Measurements from ENCODE around the gene PURB. TPM values are rescaled to one million over a fixed set of nuclear protein-coding genes. Genes with fewer than 3 reads are reported as not detected.
"Not testable (repeated sequence)": the region's sequence is repeated elsewhere in the genome, so short reads cannot be mapped to it uniquely, and the experiment has no call there.

Gene PURB
- total RNA-seq, 1 donor from 2014 or later: 23.8 TPM

- no peak for TF ChIP-seq CTCF (IDR thresholded peaks at IDR 0.05)
- H3K36me3 Mint-ChIP-seq (ENCODE audit: low read depth): peaks cover 37% of the 10 kb centered on the region
- peak overlapping the region; percentile 53 for H3K27ac Mint-ChIP-seq
- intact Hi-C loops (cut with micrococcal nuclease): loop anchor here (5.0 kb wide), 3 partner anchors 603 to 1263 kb away; partner anchors contain the start of genes POLD2 and STK17A
- H3K4me3 Mint-ChIP-seq: no peak overlapping the region
- no peaks in the 10 kb centered on the region for H3K9me3 Mint-ChIP-seq
- POLR2A ChIA-PET: interaction anchor here (1.0 to 4.8 kb wide), 8 partner anchors 40 to 272 kb away, joined by 4 to 44 read pairs (median 6); partner anchors contain the start of genes DDX56, PURB, TBRG4 and TMED4
- no peaks in the 10 kb centered on the region for H3K27me3 Mint-ChIP-seq
- peaks cover 36% of the 10 kb centered on the region for H3K4me1 Mint-ChIP-seq
- ATAC-seq (ENCODE audit: low read depth) (no peak), DNase-seq (no peak)
- CTCF ChIA-PET: interaction anchor here (1.2 to 2.5 kb wide), 5 partner anchors 47 to 291 kb away, joined by 3 to 17 read pairs (median 6); no protein-coding TSS in a partner anchor
These were observed 39.9 kb downstream of the PURB start for GRCh38 chr7:44845451-44845850.

GRCh38 chr7:44843440-44843839, 41.9 kb downstream of the PURB start:
- CTCF ChIA-PET; DNase-seq; H3K4me3 Mint-ChIP-seq; intact Hi-C loops (cut with micrococcal nuclease); ATAC-seq (ENCODE audit: low read depth); H3K27ac Mint-ChIP-seq; H3K9me3 Mint-ChIP-seq; H3K27me3 Mint-ChIP-seq: not testable (repeated sequence)
- Mint-ChIP-seq H3K36me3 (ENCODE audit: low read depth) (peaks cover 50% of the 10 kb centered on the region), H3K4me1 (peaks cover 36% of the 10 kb centered on the region)
- POLR2A ChIA-PET: interaction anchor here (0.6 to 0.7 kb wide), 3 partner anchors 8 to 237 kb away, joined by 3 to 5 read pairs (median 5); no protein-coding TSS in a partner anchor

DNA sequence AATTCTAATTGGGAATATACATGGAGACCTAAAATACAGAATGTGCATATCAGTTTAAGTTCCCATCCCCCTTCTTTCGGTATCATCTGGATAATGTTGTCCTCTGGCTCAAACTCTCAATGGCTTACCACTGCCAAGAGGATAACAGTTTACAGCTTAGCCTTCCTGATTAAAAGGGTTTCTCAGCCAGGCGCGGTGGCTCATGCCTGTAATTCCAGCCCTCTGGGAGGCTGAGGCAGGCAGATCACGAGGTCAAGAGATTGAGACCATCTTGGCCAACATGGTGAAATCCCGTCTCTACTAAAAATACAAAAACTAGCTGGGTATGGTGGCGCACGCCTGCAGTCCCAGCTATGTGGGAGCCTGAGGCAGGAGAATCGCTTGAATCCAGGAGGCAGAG, 42.7 kb downstream of the PURB start:
- H3K9me3 Mint-ChIP-seq; POLR2A ChIA-PET; DNase-seq; CTCF ChIA-PET; H3K27ac Mint-ChIP-seq; H3K4me3 Mint-ChIP-seq; ATAC-seq (ENCODE audit: low read depth); intact Hi-C loops (cut with micrococcal nuclease); H3K27me3 Mint-ChIP-seq: not testable (repeated sequence)
- Mint-ChIP-seq H3K4me1 (peaks cover 36% of the 10 kb centered on the region), H3K36me3 (ENCODE audit: low read depth) (peaks cover 47% of the 10 kb centered on the region)

GRCh38 chr7:44838751-44839150, 46.6 kb downstream of the PURB start:
- Mint-ChIP-seq H3K27me3 (no peaks in the 10 kb centered on the region), H3K4me1 (peaks cover 3% of the 10 kb centered on the region), H3K36me3 (ENCODE audit: low read depth) (peaks cover 60% of the 10 kb centered on the region), H3K27ac (no peak overlapping the region), H3K4me3 (no peak overlapping the region), H3K9me3 (no peaks in the 10 kb centered on the region)
- CTCF ChIA-PET: no interaction called here
- no peak for TF ChIP-seq CTCF (IDR thresholded peaks at IDR 0.05)
- ATAC-seq (ENCODE audit: low read depth): no peak
- intact Hi-C loops (cut with micrococcal nuclease): no loop called here
- POLR2A ChIA-PET: interaction anchor here (0.6 kb wide), 1 partner anchor 10 kb away, joined by 4 read pairs; no protein-coding TSS in a partner anchor
- DNase-seq: no peak

- no peak overlapping the region for H3K4me3 Mint-ChIP-seq
- DNase-seq (no peak), ATAC-seq (ENCODE audit: low read depth) (no peak)
- intact Hi-C loops (cut with micrococcal nuclease): no loop called here
- H3K4me1 Mint-ChIP-seq: no peaks in the 10 kb centered on the region
- H3K27ac Mint-ChIP-seq: no peak overlapping the region
- H3K9me3 Mint-ChIP-seq: no peaks in the 10 kb centered on the region
- peaks cover 54% of the 10 kb centered on the region for H3K36me3 Mint-ChIP-seq (ENCODE audit: low read depth)
- no peaks in the 10 kb centered on the region for H3K27me3 Mint-ChIP-seq
- ChIA-PET POLR2A (interaction anchor here (0.5 kb wide), 1 partner anchor 231 kb away, joined by 10 read pairs; no protein-coding TSS in a partner anchor), CTCF (interaction anchor here (0.8 kb wide), 1 partner anchor 29 kb away, joined by 3 read pairs; no protein-coding TSS in a partner anchor)
- TF ChIP-seq CTCF (IDR thresholded peaks at IDR 0.05): no peak
These were observed 57.8 kb downstream of the PURB start for GRCh38 chr7:44827567-44827966.

Other genes with a start within 250 kb of the PURB start
- gene ZMIZ2, start 136.7 kb downstream of the PURB start, total RNA-seq: 378 and 440 TPM in 2 replicates
- gene PPIA, start 88.8 kb downstream of the PURB start, total RNA-seq: 1,411 and 1,534 TPM in 2 replicates
- gene H2AZ2, start 37.4 kb downstream of the PURB start, total RNA-seq: 111 and 115 TPM in 2 replicates
- gene MYO1G, start 93.5 kb upstream of the PURB start, total RNA-seq: 143 and 154 TPM in 2 replicates
- gene CCM2, start 114.7 kb upstream of the PURB start, total RNA-seq: 83.8 and 89.0 TPM in 2 replicates
- 0.33 and 0.93 TPM in 2 replicates for gene NACAD, start 203.4 kb upstream of the PURB start, total RNA-seq
- 109 and 128 TPM in 2 replicates for gene TBRG4, start 226.2 kb upstream of the PURB start, total RNA-seq

All from activated B cell treated with CpG ODN at 0.5 μM for 24 hours (primary cell).